OCI-LY3 (cell line): ENCODE results near the gene OS9.
"Not testable (repeated sequence)": the region's sequence is repeated elsewhere in the genome, so short reads cannot be mapped to it uniquely, and the experiment has no call there.

ENCODE experiments used
- EZH2phosphoT487 ChIP-seq: fragments of 200-600 bp; shearing (Covaris generic); IDR thresholded peaks from 2 replicates; pipeline ENCODE4 v1.6.1; 2018; ENCODE audit warnings: antibody characterized with exemption, mixed run types, low read depth
- TF ChIP-seq, protein P1 (sequence below): fragments of 200-600, 300-600 bp; sonication (generic); IDR thresholded peaks from 2 replicates; pipeline ENCODE4 v1.5.1; 2014; ENCODE audit warnings: antibody characterized with exemption, low read length, low read depth

DNA sequence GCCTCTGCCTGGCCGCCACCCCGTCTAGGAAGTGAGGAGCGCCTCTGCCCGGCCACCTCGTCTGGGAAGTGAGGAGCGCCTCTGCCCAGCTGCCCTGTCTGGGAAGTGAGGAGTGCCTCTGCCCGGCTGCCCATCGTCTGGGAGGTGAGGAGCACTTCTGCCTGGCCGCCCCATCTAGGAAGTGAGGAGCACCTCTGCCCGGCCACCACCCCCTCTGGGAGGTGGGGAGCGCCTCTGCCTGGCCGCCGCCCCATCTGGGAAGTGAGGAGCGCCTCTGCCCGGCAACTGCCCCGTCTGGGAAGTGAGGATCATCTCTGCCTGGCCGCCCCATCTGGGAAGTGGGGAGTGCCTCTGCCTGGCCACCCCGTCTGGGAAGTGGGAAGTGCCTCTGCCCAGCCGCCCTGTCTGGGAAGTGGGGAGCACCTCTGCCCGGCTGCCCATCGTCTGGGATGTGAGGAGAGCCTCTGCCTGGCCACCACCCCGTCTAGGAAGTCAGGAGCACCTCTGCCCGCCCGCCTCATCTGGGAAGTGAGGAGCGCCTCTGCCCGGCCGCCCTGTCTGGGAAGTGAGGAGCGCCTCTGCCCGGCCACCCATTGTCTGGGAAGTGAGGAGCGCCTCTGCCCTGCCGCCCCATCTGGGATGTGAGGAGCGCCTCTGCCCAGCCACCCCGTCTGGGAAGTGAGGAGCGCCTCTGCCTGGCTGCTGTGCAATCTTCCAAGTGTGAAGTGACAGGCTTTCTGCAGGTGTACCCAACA is 28.7 kb upstream of the OS9 start:
- TF ChIP-seq, protein P1, sequence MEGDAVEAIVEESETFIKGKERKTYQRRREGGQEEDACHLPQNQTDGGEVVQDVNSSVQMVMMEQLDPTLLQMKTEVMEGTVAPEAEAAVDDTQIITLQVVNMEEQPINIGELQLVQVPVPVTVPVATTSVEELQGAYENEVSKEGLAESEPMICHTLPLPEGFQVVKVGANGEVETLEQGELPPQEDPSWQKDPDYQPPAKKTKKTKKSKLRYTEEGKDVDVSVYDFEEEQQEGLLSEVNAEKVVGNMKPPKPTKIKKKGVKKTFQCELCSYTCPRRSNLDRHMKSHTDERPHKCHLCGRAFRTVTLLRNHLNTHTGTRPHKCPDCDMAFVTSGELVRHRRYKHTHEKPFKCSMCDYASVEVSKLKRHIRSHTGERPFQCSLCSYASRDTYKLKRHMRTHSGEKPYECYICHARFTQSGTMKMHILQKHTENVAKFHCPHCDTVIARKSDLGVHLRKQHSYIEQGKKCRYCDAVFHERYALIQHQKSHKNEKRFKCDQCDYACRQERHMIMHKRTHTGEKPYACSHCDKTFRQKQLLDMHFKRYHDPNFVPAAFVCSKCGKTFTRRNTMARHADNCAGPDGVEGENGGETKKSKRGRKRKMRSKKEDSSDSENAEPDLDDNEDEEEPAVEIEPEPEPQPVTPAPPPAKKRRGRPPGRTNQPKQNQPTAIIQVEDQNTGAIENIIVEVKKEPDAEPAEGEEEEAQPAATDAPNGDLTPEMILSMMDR: not testable (repeated sequence)
- not testable (repeated sequence) for TF ChIP-seq EZH2phosphoT487
